Stimulated activated CD8-positive, alpha-beta memory T cell treated with anti-CD3 and anti-CD28 coated beads, Interleukin-7, amount 100 ng/mL, for 1 hour (primary cell): Measurements from ENCODE around the gene PFKFB4.
"Not testable (repeated sequence)": the region's sequence is repeated elsewhere in the genome, so short reads cannot be mapped to it uniquely, and the experiment has no call there.

Source experiments
- DNase-seq, 2 donors: peaks; one replicate each; pipeline ENCODE4 v3.0.0-alpha.2; 2020; ENCODE audit warnings: low read depth in 2 of 2

PFKFB4 gene

GRCh38 chr3:48530701-48531100 is 25.9 kb downstream of the PFKFB4 start:
- DNase-seq = not testable (repeated sequence)

GRCh38 chr3:48528754-48529153 is 27.8 kb downstream of the PFKFB4 start:
- no peak for DNase-seq

GRCh38 chr3:48528048-48528447 is 28.6 kb downstream of the PFKFB4 start:
- no peak for DNase-seq

GRCh38 chr3:48524970-48525369 is 31.6 kb downstream of the PFKFB4 start:
- DNase-seq = no peak

- no peak for DNase-seq
Observed at GRCh38 chr3:48521635-48522034, 35.0 kb downstream of the PFKFB4 start.

- DNase-seq = no peak
Observed at GRCh38 chr3:48519277-48519643, 37.3 kb downstream of the PFKFB4 start.

- DNase-seq = no peak
Observed at GRCh38 chr3:48518638-48519276, 37.8 kb downstream of the PFKFB4 start.

GRCh38 chr3:48518069-48518468 is 38.5 kb downstream of the PFKFB4 start:
- DNase-seq = no peak

GRCh38 chr3:48516571-48516970 is 40.0 kb downstream of the PFKFB4 start:
- no peak for DNase-seq

- DNase-seq = no peak
Observed at GRCh38 chr3:48514431-48515227, 42.0 kb downstream of the PFKFB4 start.

GRCh38 chr3:48511551-48511950 is 45.1 kb downstream of the PFKFB4 start:
- DNase-seq = no peak

- peak; percentile 53 to 58 for DNase-seq
Observed at GRCh38 chr3:48507256-48508061, 49.1 kb downstream of the PFKFB4 start.

GRCh38 chr3:48505968-48506504 is 50.6 kb downstream of the PFKFB4 start:
- no peak for DNase-seq

GRCh38 chr3:48505146-48505545 is 51.5 kb downstream of the PFKFB4 start:
- DNase-seq = no peak

GRCh38 chr3:48504051-48504946 is 52.3 kb downstream of the PFKFB4 start, which contains the start of gene SHISA5:
Gene SHISA5, minus strand, starts transcription at chr3:48504174. Its CDS starts 80 bp downstream, at chr3:48504094.
- DNase-seq = peak; percentile 14 to 32

- DNase-seq = no peak
Observed at GRCh38 chr3:48503401-48504050, 53.1 kb downstream of the PFKFB4 start.

GRCh38 chr3:48502728-48503168 is 53.9 kb downstream of the PFKFB4 start:
- DNase-seq = no peak

GRCh38 chr3:48502121-48502520 is 54.5 kb downstream of the PFKFB4 start:
- DNase-seq = no peak

GRCh38 chr3:48501196-48501595 is 55.4 kb downstream of the PFKFB4 start:
- no peak for DNase-seq

GRCh38 chr3:48500656-48501055 is 55.9 kb downstream of the PFKFB4 start:
- DNase-seq = no peak

- no peak for DNase-seq
Observed at GRCh38 chr3:48493203-48493501, 63.5 kb downstream of the PFKFB4 start.
